Lower leg skin (tissue), 3 donors: Measurements from ENCODE around the gene ZC3HAV1L.

Experiments used
- CTCF ChIP-seq, 3 donors: fragments of 450-650 bp; IDR thresholded peaks; one replicate each; pipeline ENCODE4 v1.5.1; 2016; ENCODE audit warnings: antibody characterized with exemption in 3 of 3, mild to moderate bottlenecking in 3 of 3, moderate library complexity in 2 of 3
- POLR2A ChIP-seq, 2 donors: fragments of 450-650 bp; IDR thresholded peaks; one replicate each; pipeline ENCODE4 v1.6.1; 2016 to 2017; ENCODE audit warnings: antibody characterized with exemption in 2 of 2, mild to moderate bottlenecking in 1 of 2, moderate library complexity in 1 of 2

- no peak for TF ChIP-seq CTCF (IDR thresholded peaks at IDR 0.05)
- TF ChIP-seq POLR2A (IDR thresholded peaks at IDR 0.05), result no peak
Measured at GRCh38 chr7:139065323-139065722, 29.5 kb upstream of the ZC3HAV1L start.
